Keratinocyte (primary cell): Measurements from ENCODE around the gene MROH7.

ENCODE experiments used
- CTCF ChIP-seq, 3 experiments: IDR thresholded peaks in 1 of 3; conservative IDR thresholded peaks in 1 of 3; optimal IDR thresholded peaks in 1 of 3; 2 replicates in 2 of 3; 3 replicates in 1 of 3; pipeline versions ENCODE3 to v1.5.1; 2011; ENCODE audit warnings: low read length in 3 of 3, mild to moderate bottlenecking in 3 of 3, moderate library complexity in 2 of 3, control low read depth in 1 of 3, inconsistent platforms in 1 of 3; ENCODE audit not compliant: insufficient read depth in 2 of 3; ENCODE audit errors: extremely low read depth in 1 of 3
- EZH2 ChIP-seq: IDR thresholded peaks from one replicate; pipeline ENCODE4 v1.6.1; 2012; ENCODE audit warnings: inconsistent platforms, mild to moderate bottlenecking, low read length, moderate library complexity

- TF ChIP-seq EZH2, result no peak
- no peak for TF ChIP-seq CTCF (optimal IDR thresholded peaks at IDR 0.05 in 1 of 3, IDR thresholded peaks at IDR 0.05 in 1 of 3, conservative IDR thresholded peaks at IDR 0.05 in 1 of 3; ENCODE audit: extremely low read depth in 1 of 3, insufficient read depth in 2 of 3, low read length in 3 of 3)
Measured at GRCh38 chr1:54599211-54599823, 42.3 kb upstream of the MROH7 start.
